Heart left ventricle (tissue), 16 donors: ENCODE results near the gene GPC6. TPM values are rescaled to one million over a fixed set of nuclear protein-coding genes. Genes with fewer than 3 reads are reported as not detected.

Experiments used
- ATAC-seq, 4 donors: fragments of 200-7000 bp; cut with Tn5 transposase; one replicate each; pipeline ENCODE4 v1.9.1; 2020 to 2022; ENCODE audit warnings: moderate library complexity in 4 of 4, mild to moderate bottlenecking in 3 of 4, moderate number of reproducible peaks in 1 of 4
- DNase-seq, 5 donors: peaks; one replicate each; pipeline ENCODE4 v3.0.0-alpha.2; 2020
- H3K27ac ChIP-seq, 12 donors: fragments of 200-600 bp; sonication (generic) in 4 of 12; one replicate each; pipeline versions ENCODE4 v1.5.0 to v1.8.0; 2016 to 2022; ENCODE audit warnings: mild to moderate bottlenecking in 2 of 12
- H3K27me3 ChIP-seq, 9 donors: fragments of 200-600 bp; sonication (generic) in 2 of 9; one replicate each; pipeline versions ENCODE4 v1.5.1 to v1.8.0; 2016 to 2022; ENCODE audit warnings: mild to moderate bottlenecking in 3 of 9
- H3K36me3 ChIP-seq, 9 donors: fragments of 200-600 bp; sonication (generic) in 2 of 9; one replicate each; pipeline versions ENCODE4 v1.5.0 to v1.8.0; 2018 to 2022; ENCODE audit warnings: mild to moderate bottlenecking in 2 of 9
- H3K4me1 ChIP-seq, 12 donors: fragments of 200-600 bp; sonication (generic) in 4 of 12; one replicate each; pipeline versions ENCODE4 v1.5.0 to v1.8.0; 2016 to 2022; ENCODE audit warnings: mild to moderate bottlenecking in 3 of 12
- H3K4me3 ChIP-seq, 12 donors: fragments of 200-600 bp; sonication (generic) in 4 of 12; one replicate each; pipeline versions ENCODE4 v1.5.0 to v1.8.0; 2017 to 2022; ENCODE audit warnings: mild to moderate bottlenecking in 9 of 12, moderate library complexity in 4 of 12
- H3K9me3 ChIP-seq, 12 donors: fragments of 200-600 bp; sonication (generic) in 4 of 12; one replicate each; pipeline versions ENCODE4 v1.5.0 to v1.8.0; 2016 to 2022; ENCODE audit warnings: mild to moderate bottlenecking in 1 of 12
- POLR2A ChIP-seq, 2 donors: fragments of 450-650 bp; IDR thresholded peaks; one replicate each; pipeline ENCODE4 v1.6.1; 2017; ENCODE audit warnings: antibody characterized with exemption in 2 of 2, mild to moderate bottlenecking in 2 of 2, moderate library complexity in 2 of 2
- WGBS, 4 donors: extraction: QIAGEN DNeasy Blood & Tissue Kit in 2 of 4; methylation state at CpG; one replicate each; pipeline versions ENCODE4 v1.1.5 to v1.1.7; 2013 to 2018; 5-methylcytosine and 5-hydroxymethylcytosine counted together
- intact Hi-C, 10 donors: fragments of 100-400 bp; cut with DNase I; formaldehyde crosslinking; loops; one replicate each; pipeline versions ENCODE4 v1.11.1 to v1.14.2; 2022
- polyA plus RNA-seq, 2 donors: library from polyadenylated mRNA; stranded (reverse); fragments of 200-250 nt; gene quantifications; one replicate each; pipeline ENCODE4 v1.2.3, GENCODE V29; 2013
- total RNA-seq, 9 donors: library from RNA; depleted of rRNA in 2 of 9; stranded (reverse); fragments of >200 nt in 2 of 9; fragmentation: NEBNext Ultra II Directional in 3 of 9; extraction: Animal tissue kit (Norgen Biotek cat#: 25700) in 3 of 9; gene quantifications; one replicate each; pipeline versions ENCODE4 v1.1.0 to v1.2.4, GENCODE V29; 2016 to 2023
- TF ChIP-seq, protein P1 (sequence below), 12 donors: fragments of 200-600 bp; sonication (generic) in 4 of 12; IDR thresholded peaks; one replicate each; pipeline versions ENCODE4 v1.5.0 to v1.8.0; 2018 to 2022; ENCODE audit warnings: antibody characterized with exemption in 12 of 12, mild to moderate bottlenecking in 5 of 12
- donor health status: ischemic (EF 13 %, LVEDD 7.1; RV severe dilation, severe dysfunction).
- donor health status: healthy with polysubstance abuse.
- donor health status: DM: no; HTN: yes; CAD: no.
- donor health status: DM: no; HTN: no; CAD: no.
- donor health status: ischemic (EF 25% LVEDD 6.9; RV normal size, moderate dysfunction).
- donor health status: ischemic (EF 25% LVEDD 5.7; RV mildly dilated, moderate dysfunction).
- donor health status: healthy.
- donor health status: DM: yes; HTN: yes; CAD: no.
- donor health status: ischemic (EF 35%, LVEDD 5.7; RV mildly dilated, moderate dysfunction).
- donor health status: nonischemic (EF 11% LVEDD 7.7; RV severe dilation, severe dysfunction).
- donor health status: DM: yes; HTN: yes; CAD: no.
- donor health status: PGD.
- donor health status: ischemic (EF 29% LVEDD 5.4; RV normal size, mild dysfunction).
- donor health status: nonischemic (EF 23%, LVEDD 6.1; RV moderate dilation, normal function).

GPC6 gene
- total and polyA plus RNA-seq, 11 donors, result 0.08 to 6.2 (median 2.0) TPM

DNA sequence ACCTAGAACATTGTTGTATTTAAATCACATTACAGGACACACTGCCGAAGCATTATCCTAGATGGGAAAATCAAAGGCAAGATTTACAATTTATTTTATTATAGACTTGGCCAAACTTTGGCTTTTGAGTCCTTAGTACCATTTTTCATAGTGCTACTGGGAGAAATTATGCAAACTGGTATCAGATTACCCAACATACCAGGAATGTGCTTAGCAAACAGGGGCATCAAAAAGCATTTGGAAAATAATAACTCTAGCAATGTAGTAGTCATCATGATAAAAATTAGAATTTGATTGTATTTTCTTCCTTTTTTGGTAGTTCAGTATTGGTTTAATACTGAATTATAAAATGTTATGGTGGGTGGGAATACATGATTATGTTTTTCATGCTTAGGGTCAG, 34.0 kb downstream of the GPC6 start:
- no peak for ATAC-seq
- Histone ChIP-seq H3K4me1 (no peaks in the 10 kb centered on the region), H3K36me3 (no peaks in the 10 kb centered on the region), H3K4me3 (no peak overlapping the region), H3K27me3 (no peaks in the 10 kb centered on the region), H3K27ac (no peak overlapping the region), H3K9me3 (no peaks in the 10 kb centered on the region)
- WGBS, 4 donors, result 92 to 100% (median 94%) methylated on average over 1 of the region's 1 CpG
- intact Hi-C loops, result no loop called here
- no peak for TF ChIP-seq POLR2A (IDR thresholded peaks at IDR 0.05)
- TF ChIP-seq, protein P1, sequence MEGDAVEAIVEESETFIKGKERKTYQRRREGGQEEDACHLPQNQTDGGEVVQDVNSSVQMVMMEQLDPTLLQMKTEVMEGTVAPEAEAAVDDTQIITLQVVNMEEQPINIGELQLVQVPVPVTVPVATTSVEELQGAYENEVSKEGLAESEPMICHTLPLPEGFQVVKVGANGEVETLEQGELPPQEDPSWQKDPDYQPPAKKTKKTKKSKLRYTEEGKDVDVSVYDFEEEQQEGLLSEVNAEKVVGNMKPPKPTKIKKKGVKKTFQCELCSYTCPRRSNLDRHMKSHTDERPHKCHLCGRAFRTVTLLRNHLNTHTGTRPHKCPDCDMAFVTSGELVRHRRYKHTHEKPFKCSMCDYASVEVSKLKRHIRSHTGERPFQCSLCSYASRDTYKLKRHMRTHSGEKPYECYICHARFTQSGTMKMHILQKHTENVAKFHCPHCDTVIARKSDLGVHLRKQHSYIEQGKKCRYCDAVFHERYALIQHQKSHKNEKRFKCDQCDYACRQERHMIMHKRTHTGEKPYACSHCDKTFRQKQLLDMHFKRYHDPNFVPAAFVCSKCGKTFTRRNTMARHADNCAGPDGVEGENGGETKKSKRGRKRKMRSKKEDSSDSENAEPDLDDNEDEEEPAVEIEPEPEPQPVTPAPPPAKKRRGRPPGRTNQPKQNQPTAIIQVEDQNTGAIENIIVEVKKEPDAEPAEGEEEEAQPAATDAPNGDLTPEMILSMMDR (IDR thresholded peaks at IDR 0.05), result no peak
- no peak for DNase-seq

DNA sequence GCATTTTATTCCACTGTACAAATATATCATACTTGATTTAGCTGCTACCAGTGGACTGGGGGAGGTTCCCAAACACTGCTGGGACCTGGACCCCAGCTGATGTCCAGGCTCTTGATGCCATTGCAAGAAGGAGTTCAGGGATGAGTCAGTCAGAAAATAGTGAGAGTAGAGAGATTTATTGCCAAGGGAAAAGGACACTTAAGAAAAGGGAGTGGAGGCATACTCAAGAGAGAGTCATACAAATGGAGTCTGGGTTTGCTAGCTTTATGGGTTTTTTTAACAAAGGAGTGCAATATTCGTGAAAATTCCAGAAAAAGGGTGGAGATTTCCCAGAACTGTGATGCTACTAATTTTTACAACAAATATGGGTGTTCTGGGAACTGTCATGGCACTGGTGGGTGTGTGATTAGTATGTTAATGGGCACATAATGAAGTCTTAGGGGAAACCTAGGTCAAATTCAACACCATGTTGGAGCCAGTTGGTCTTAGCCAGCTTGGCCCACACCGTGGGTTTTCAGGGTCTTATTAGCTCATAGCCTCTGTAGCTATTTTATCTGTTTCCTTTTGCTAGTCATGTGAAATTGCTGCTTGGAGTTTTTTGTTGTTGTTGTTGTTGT, 36.2 kb downstream of the GPC6 start:
- H3K36me3 ChIP-seq, result no peaks in the 10 kb centered on the region
- no peak for ATAC-seq
- no peak for TF ChIP-seq POLR2A (IDR thresholded peaks at IDR 0.05)
- TF ChIP-seq, protein P1 (IDR thresholded peaks at IDR 0.05), result no peak
- no peaks in the 10 kb centered on the region for H3K4me1 ChIP-seq
- H3K27ac ChIP-seq, result no peak overlapping the region
- DNase-seq, result no peak
- H3K27me3 ChIP-seq, result no peaks in the 10 kb centered on the region
- intact Hi-C loops, result no loop called here
- H3K4me3 ChIP-seq, result no peak overlapping the region
- WGBS, 4 donors, result 50 to 85% (median 75%) methylated on average over 2 of the region's 2 CpGs
- no peaks in the 10 kb centered on the region for H3K9me3 ChIP-seq

DNA sequence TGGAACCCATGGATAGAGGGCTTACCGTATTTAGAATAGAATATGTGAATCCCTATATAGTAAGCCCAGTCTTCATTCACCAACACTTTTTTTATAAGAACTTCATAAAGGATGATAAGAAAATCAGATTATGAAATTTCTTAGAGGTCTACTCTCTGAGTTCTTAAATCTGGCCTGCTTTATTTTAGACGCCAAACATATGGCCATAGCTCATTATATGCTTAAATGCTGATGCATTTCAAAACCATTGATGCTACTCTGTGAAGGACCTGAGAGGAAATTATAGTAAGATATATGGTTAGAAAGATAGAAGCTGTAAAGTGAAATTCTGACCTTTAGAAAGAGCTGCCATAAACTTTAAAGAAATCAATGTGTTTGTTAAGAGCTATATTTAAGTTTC, 38.3 kb downstream of the GPC6 start:
- 89 to 94% (median 91%) methylated on average over 2 of the region's 2 CpGs for WGBS, 4 donors
- intact Hi-C loops, result no loop called here
- H3K4me3 ChIP-seq, result no peak overlapping the region
- TF ChIP-seq POLR2A (IDR thresholded peaks at IDR 0.05), result no peak
- TF ChIP-seq, protein P1 (IDR thresholded peaks at IDR 0.05), result no peak
- ATAC-seq, result no peak
- no peak for DNase-seq
- no peaks in the 10 kb centered on the region for H3K9me3 ChIP-seq
- no peak overlapping the region for H3K27ac ChIP-seq
- no peaks in the 10 kb centered on the region for H3K4me1 ChIP-seq
- H3K27me3 ChIP-seq, result no peaks in the 10 kb centered on the region
- no peaks in the 10 kb centered on the region for H3K36me3 ChIP-seq

DNA sequence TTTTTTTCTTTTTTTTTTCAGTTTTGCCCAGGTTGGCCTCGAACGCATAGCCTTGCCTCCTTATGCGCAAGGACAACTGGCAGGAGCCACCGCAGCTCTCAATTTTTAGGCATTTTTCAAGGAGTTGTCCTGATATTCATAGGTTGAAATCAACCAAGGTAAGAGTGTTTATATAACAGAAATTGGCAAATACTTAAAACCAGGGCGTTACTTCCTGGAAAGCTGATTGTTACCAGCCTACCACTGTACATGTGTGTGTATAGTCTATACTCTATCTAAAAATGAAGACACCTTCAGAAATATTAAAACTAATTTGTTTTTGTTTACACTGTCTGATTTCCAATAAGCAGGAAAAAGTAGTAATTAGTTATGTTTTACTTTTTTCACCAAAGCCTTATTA, 39.2 kb downstream of the GPC6 start:
- no peak for ATAC-seq
- intact Hi-C loops, result no loop called here

More for the DNA sequence above, 39.2 kb downstream of the GPC6 start:
- Histone ChIP-seq H3K27me3 (no peaks in the 10 kb centered on the region), H3K36me3 (no peaks in the 10 kb centered on the region), H3K4me1 (no peaks in the 10 kb centered on the region), H3K27ac (no peak overlapping the region), H3K9me3 (no peaks in the 10 kb centered on the region), H3K4me3 (no peak overlapping the region)
- TF ChIP-seq, protein P1 (IDR thresholded peaks at IDR 0.05), result no peak
- TF ChIP-seq POLR2A (IDR thresholded peaks at IDR 0.05), result no peak
- 66 to 93% (median 87%) methylated on average over 5 of the region's 5 CpGs for WGBS, 4 donors
- no peak for DNase-seq
